ENCODE measurements around the gene ACKR2. TPM values are rescaled to one million over a fixed set of nuclear protein-coding genes. Genes with fewer than 3 reads are reported as not detected.
A peak's percentile ranks its signal among the peaks of the same experiment; 100 is the strongest.

The ACKR2 gene
- total and polyA plus RNA-seq, 2 experiments from 2014 or later: 0.35 TPM; not detected in 1

DNA sequence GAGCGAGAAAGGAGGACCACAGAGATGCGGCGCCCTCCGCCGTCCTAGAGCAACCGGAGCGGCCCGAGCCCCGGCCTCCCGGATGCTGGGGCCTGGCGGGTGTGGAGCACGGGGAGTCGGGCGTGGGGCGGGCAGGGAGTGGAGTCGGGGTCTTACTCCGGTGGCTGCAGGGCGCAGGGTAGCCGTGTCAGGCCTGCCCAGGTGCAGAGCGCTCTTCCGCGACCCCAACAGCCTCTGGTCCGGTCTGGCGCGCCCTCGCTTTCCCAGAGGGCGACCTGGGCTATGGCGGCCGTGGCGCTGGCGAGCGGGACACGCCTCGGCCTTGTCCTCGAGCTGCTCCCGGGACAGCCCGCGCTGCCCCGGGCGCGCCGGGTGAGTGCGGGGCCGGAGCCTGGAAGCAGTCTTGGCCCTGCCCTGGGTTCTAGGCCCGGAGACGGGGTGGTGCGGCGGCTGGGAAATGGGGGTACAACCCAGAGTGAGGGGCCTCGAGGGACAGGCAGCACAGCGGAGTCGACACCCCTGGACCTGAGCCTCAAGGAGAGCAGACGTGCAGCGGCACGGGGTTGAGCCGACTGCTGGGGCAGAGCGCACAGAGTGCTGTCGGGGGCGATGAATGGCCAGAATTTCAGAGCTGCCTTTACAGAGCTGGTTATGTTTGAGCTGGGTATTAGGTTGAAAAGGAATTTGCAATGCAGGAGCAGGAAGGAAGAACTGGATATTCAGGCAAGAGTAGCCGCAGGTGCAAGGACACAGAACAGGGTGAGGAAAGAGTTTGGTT is 97.0 kb downstream of the ACKR2 start, which contains the start of gene ZNF662 (continued):
- TF ChIP-seq, protein P1, sequence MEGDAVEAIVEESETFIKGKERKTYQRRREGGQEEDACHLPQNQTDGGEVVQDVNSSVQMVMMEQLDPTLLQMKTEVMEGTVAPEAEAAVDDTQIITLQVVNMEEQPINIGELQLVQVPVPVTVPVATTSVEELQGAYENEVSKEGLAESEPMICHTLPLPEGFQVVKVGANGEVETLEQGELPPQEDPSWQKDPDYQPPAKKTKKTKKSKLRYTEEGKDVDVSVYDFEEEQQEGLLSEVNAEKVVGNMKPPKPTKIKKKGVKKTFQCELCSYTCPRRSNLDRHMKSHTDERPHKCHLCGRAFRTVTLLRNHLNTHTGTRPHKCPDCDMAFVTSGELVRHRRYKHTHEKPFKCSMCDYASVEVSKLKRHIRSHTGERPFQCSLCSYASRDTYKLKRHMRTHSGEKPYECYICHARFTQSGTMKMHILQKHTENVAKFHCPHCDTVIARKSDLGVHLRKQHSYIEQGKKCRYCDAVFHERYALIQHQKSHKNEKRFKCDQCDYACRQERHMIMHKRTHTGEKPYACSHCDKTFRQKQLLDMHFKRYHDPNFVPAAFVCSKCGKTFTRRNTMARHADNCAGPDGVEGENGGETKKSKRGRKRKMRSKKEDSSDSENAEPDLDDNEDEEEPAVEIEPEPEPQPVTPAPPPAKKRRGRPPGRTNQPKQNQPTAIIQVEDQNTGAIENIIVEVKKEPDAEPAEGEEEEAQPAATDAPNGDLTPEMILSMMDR (conservative IDR thresholded peaks at IDR 0.05; ENCODE audit: low read depth in 2 of 2): no peak
- TF ChIP-seq, protein P2, sequence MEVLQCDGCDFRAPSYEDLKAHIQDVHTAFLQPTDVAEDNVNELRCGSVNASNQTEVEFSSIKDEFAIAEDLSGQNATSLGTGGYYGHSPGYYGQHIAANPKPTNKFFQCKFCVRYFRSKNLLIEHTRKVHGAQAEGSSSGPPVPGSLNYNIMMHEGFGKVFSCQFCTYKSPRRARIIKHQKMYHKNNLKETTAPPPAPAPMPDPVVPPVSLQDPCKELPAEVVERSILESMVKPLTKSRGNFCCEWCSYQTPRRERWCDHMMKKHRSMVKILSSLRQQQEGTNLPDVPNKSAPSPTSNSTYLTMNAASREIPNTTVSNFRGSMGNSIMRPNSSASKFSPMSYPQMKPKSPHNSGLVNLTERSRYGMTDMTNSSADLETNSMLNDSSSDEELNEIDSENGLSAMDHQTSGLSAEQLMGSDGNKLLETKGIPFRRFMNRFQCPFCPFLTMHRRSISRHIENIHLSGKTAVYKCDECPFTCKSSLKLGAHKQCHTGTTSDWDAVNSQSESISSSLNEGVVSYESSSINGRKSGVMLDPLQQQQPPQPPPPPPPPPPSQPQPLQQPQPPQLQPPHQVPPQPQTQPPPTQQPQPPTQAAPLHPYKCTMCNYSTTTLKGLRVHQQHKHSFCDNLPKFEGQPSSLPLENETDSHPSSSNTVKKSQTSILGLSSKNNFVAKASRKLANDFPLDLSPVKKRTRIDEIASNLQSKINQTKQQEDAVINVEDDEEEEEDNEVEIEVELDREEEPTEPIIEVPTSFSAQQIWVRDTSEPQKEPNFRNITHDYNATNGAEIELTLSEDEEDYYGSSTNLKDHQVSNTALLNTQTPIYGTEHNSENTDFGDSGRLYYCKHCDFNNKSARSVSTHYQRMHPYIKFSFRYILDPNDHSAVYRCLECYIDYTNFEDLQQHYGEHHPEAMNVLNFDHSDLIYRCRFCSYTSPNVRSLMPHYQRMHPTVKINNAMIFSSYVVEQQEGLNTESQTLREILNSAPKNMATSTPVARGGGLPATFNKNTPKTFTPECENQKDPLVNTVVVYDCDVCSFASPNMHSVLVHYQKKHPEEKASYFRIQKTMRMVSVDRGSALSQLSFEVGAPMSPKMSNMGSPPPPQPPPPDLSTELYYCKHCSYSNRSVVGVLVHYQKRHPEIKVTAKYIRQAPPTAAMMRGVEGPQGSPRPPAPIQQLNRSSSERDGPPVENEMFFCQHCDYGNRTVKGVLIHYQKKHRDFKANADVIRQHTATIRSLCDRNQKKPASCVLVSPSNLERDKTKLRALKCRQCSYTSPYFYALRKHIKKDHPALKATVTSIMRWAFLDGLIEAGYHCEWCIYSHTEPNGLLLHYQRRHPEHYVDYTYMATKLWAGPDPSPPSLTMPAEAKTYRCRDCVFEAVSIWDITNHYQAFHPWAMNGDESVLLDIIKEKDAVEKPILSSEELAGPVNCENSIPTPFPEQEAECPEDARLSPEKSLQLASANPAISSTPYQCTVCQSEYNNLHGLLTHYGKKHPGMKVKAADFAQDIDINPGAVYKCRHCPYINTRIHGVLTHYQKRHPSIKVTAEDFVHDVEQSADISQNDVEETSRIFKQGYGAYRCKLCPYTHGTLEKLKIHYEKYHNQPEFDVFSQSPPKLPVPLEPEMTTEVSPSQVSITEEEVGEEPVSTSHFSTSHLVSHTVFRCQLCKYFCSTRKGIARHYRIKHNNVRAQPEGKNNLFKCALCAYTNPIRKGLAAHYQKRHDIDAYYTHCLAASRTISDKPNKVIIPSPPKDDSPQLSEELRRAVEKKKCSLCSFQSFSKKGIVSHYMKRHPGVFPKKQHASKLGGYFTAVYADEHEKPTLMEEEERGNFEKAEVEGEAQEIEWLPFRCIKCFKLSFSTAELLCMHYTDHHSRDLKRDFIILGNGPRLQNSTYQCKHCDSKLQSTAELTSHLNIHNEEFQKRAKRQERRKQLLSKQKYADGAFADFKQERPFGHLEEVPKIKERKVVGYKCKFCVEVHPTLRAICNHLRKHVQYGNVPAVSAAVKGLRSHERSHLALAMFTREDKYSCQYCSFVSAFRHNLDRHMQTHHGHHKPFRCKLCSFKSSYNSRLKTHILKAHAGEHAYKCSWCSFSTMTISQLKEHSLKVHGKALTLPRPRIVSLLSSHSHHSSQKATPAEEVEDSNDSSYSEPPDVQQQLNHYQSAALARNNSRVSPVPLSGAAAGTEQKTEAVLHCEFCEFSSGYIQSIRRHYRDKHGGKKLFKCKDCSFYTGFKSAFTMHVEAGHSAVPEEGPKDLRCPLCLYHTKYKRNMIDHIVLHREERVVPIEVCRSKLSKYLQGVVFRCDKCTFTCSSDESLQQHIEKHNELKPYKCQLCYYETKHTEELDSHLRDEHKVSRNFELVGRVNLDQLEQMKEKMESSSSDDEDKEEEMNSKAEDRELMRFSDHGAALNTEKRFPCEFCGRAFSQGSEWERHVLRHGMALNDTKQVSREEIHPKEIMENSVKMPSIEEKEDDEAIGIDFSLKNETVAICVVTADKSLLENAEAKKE (CRISPR knock-in tag; IDR thresholded peaks at IDR 0.05): no peak
- no peak for TF ChIP-seq ZNF114 (CRISPR knock-in tag; IDR thresholded peaks at IDR 0.05)

DNA sequence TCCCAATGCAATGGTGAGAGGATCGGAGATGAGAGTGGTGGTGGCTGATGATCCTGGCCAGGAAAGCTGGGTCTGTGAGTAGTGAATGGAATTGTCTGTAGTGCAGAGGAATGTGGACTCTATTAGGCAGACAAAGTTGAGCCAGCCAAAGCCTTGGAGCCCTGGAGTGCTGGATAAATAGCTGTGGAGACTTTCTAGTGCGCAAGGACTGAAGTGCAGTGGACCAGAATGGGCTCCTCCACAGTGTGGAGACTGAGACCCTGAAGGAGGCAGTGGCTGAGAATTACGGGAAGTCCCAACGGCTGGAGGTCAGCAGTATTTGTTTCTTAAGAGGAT is 97.6 kb downstream of the ACKR2 start:
- no peaks in the 10 kb centered on the region for H4K20me1 ChIP-seq (replicated peaks; ENCODE audit: insufficient read depth)
- peaks cover 10% of the 10 kb centered on the region for H3K27me3 Mint-ChIP-seq (ENCODE audit: insufficient read depth, low read depth, poor library complexity)
- no peak overlapping the region for H3K27ac Mint-ChIP-seq
- peaks cover 32% of the 10 kb centered on the region for H3K9me3 Mint-ChIP-seq
- no peaks in the 10 kb centered on the region; the same call in 1 of the 2 replicates for H3K36me3 ChIP-seq (ENCODE audit: insufficient read depth)
- H3K4me3 ChIP-seq: no peak overlapping the region
- H3K4me2 ChIP-seq: no peak overlapping the region
- H3K27me3 ChIP-seq (ENCODE audit: insufficient read depth): no peaks in the 10 kb centered on the region
- no peak overlapping the region for H3K27ac ChIP-seq (ENCODE audit: low read depth)
- DNase-seq (ENCODE audit: low spot score): no peak
- H2AFZ ChIP-seq: peak overlapping the region; percentile 69
- no peaks in the 10 kb centered on the region for H3K79me2 ChIP-seq (replicated peaks; ENCODE audit: insufficient read depth)
- H3K9me2 ChIP-seq (ENCODE audit: insufficient read depth): 0 out of 2 replicates have a peak, but pooled peaks cover 4% of the 10 kb centered on the region
- H3K4me1 ChIP-seq (ENCODE audit: insufficient read depth): no peaks in the 10 kb centered on the region; the same call in 1 of the 2 replicates
- H3K4me3 Mint-ChIP-seq: peak overlapping the region; percentile 14; the same call in 2 of the 3 replicates
- H3K36me3 Mint-ChIP-seq (ENCODE audit: low read depth): peaks cover 36% of the 10 kb centered on the region
- ATAC-seq: no peak
- no peaks in the 10 kb centered on the region for H3F3A ChIP-seq (replicated peaks; ENCODE audit: low read depth)
- H3K4me1 Mint-ChIP-seq: peaks cover 4% of the 10 kb centered on the region; the same call in 1 of the 3 replicates
- no peak for TF ChIP-seq JUNB (IDR thresholded peaks at IDR 0.05; ENCODE audit: unreplicated experiment)
- TF ChIP-seq STAT1 (IDR thresholded peaks at IDR 0.05; ENCODE audit: unreplicated experiment): no peak
- TF ChIP-seq ZNF331 (CRISPR knock-in tag; IDR thresholded peaks at IDR 0.05; ENCODE audit: low read depth): no peak
- TF ChIP-seq EZH2phosphoT487 (IDR thresholded peaks at IDR 0.05; ENCODE audit: unreplicated experiment): no peak
- no peak for TF ChIP-seq CREB1 (CRISPR knock-in tag; IDR thresholded peaks at IDR 0.05; ENCODE audit: low read depth)
- TF ChIP-seq EZH2 (IDR thresholded peaks at IDR 0.05; ENCODE audit: low read depth, unreplicated experiment): no peak
- TF ChIP-seq ZNF114 (CRISPR knock-in tag; IDR thresholded peaks at IDR 0.05): no peak
- TF ChIP-seq, protein P1 (conservative IDR thresholded peaks at IDR 0.05; ENCODE audit: low read depth in 2 of 2): no peak

All from GM23338 (cell line).